ENCODE data around the gene SREK1.
"Not testable (repeated sequence)": the region's sequence is repeated elsewhere in the genome, so short reads cannot be mapped to it uniquely, and the experiment has no call there.

Gene SREK1

DNA sequence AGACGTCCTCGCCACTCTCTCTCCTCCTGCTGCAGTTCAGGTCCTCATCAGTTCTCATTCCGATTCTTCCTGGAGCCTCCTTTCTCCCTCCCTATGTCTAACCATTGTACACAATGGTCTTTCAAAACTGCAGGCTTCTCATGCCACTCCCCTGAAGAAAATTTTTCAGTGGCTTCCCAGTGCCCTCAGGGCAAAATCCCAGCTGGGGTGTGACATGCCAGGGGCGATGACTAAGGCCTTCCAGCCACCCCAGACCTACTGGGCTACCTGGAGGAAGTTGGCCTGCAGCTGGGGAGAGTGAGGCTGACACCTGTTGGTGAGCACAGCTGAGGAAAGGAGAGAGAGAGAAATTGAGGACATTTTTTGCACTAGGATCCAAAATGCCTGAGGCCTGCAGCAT is 65.2 kb downstream of the SREK1 start:
- Histone ChIP-seq H3K9me3 (ENCODE audit: low read length) (no peaks in the 10 kb centered on the region), H3K36me3 (ENCODE audit: insufficient read depth, low read length) (no peaks in the 10 kb centered on the region), H3K4me3 (ENCODE audit: low read length) (no peak overlapping the region), H2AFZ (ENCODE audit: low read depth, low read length) (no peak overlapping the region), H3K27me3 (ENCODE audit: insufficient read depth, low read length) (no peaks in the 10 kb centered on the region), H3K4me1 (ENCODE audit: insufficient read depth, low read length) (no peaks in the 10 kb centered on the region)

DNA sequence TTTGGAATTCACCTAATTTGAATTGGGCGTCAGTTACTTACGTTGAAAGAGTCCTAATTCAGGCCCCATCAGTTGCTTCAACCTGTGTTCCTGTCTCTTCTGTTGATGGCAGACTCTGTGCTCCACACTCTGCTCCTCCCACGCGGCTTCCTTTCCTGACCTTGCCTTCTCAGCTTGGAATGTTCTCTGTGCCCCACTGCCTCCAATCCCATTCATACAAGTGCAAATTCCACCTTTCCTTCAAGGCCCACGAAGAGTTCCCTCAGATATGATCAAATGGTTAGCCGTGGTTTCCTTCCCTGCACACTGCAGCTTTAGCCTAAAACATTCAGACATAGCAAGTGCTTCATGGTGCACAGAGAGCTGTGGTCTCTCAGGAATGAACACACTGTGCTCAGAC is 65.7 kb downstream of the SREK1 start:
- no peak overlapping the region for H2AFZ ChIP-seq (ENCODE audit: low read depth, low read length)
- H3K4me3 ChIP-seq (ENCODE audit: low read length): no peak overlapping the region
- no peaks in the 10 kb centered on the region for H3K4me1 ChIP-seq (ENCODE audit: insufficient read depth, low read length)
- H3K9me3 ChIP-seq (ENCODE audit: low read length): no peaks in the 10 kb centered on the region
- no peaks in the 10 kb centered on the region for H3K36me3 ChIP-seq (ENCODE audit: insufficient read depth, low read length)
- H3K27me3 ChIP-seq (ENCODE audit: insufficient read depth, low read length): no peaks in the 10 kb centered on the region

- Histone ChIP-seq H3K4me1 (ENCODE audit: insufficient read depth, low read length) (no peaks in the 10 kb centered on the region), H2AFZ (ENCODE audit: low read depth, low read length) (no peak overlapping the region), H3K27me3 (ENCODE audit: insufficient read depth, low read length) (no peaks in the 10 kb centered on the region), H3K36me3 (ENCODE audit: insufficient read depth, low read length) (no peaks in the 10 kb centered on the region), H3K4me3 (ENCODE audit: low read length) (no peak overlapping the region), H3K9me3 (ENCODE audit: low read length) (no peaks in the 10 kb centered on the region)
These were observed 69.4 kb downstream of the SREK1 start for GRCh38 chr5:66213533-66213932.

DNA sequence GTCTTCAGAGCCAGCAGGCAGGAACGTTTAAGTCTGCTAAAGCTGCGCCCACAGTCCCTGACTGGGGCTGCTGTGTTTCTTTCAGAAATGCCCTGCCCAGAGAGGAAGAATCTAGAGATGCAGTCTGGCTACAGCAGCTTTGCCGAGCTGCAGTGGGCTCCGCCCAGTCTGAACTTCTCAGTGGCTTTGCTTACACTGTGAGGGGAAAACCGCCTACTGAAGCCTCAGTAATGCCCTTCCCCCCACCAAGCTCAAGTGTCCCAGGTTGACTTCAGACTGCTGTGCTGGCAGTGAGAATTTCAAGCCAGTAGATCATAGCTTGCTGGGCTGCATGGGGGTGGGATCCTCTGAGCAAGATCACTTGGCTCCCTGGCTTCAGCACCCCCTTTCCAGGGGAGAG is 78.4 kb downstream of the SREK1 start:
- Histone ChIP-seq H3K36me3 (ENCODE audit: insufficient read depth, low read length) (no peaks in the 10 kb centered on the region), H3K9me3 (ENCODE audit: low read length) (no peaks in the 10 kb centered on the region), H3K4me3 (ENCODE audit: low read length) (no peak overlapping the region), H3K4me1 (ENCODE audit: insufficient read depth, low read length) (no peaks in the 10 kb centered on the region), H2AFZ (ENCODE audit: low read depth, low read length) (no peak overlapping the region), H3K27me3 (ENCODE audit: insufficient read depth, low read length) (no peaks in the 10 kb centered on the region)

GRCh38 chr5:66222896-66223295 is 78.8 kb downstream of the SREK1 start:
- not testable (repeated sequence) for H3K4me1 ChIP-seq (ENCODE audit: insufficient read depth, low read length)

GRCh38 chr5:66223637-66224036 is 79.5 kb downstream of the SREK1 start:
- no peak overlapping the region for H2AFZ ChIP-seq (ENCODE audit: low read depth, low read length)
- H3K4me3 ChIP-seq (ENCODE audit: low read length): no peak overlapping the region
- H3K27me3 ChIP-seq (ENCODE audit: insufficient read depth, low read length): no peaks in the 10 kb centered on the region
- no peaks in the 10 kb centered on the region for H3K4me1 ChIP-seq (ENCODE audit: insufficient read depth, low read length)
- H3K36me3 ChIP-seq (ENCODE audit: insufficient read depth, low read length): no peaks in the 10 kb centered on the region
- no peaks in the 10 kb centered on the region for H3K9me3 ChIP-seq (ENCODE audit: low read length)

More at GRCh38 chr5:66222896-66223295, 78.8 kb downstream of the SREK1 start:
- not testable (repeated sequence) for H3K4me3 ChIP-seq (ENCODE audit: low read length); H3K36me3 ChIP-seq (ENCODE audit: insufficient read depth, low read length); H2AFZ ChIP-seq (ENCODE audit: low read depth, low read length); H3K9me3 ChIP-seq (ENCODE audit: low read length); H3K27me3 ChIP-seq (ENCODE audit: insufficient read depth, low read length)

GRCh38 chr5:66224274-66224673 is 80.2 kb downstream of the SREK1 start:
- Histone ChIP-seq H3K4me3 (ENCODE audit: low read length) (no peak overlapping the region), H2AFZ (ENCODE audit: low read depth, low read length) (no peak overlapping the region), H3K36me3 (ENCODE audit: insufficient read depth, low read length) (no peaks in the 10 kb centered on the region), H3K27me3 (ENCODE audit: insufficient read depth, low read length) (no peaks in the 10 kb centered on the region), H3K9me3 (ENCODE audit: low read length) (no peaks in the 10 kb centered on the region), H3K4me1 (ENCODE audit: insufficient read depth, low read length) (no peaks in the 10 kb centered on the region)

DNA sequence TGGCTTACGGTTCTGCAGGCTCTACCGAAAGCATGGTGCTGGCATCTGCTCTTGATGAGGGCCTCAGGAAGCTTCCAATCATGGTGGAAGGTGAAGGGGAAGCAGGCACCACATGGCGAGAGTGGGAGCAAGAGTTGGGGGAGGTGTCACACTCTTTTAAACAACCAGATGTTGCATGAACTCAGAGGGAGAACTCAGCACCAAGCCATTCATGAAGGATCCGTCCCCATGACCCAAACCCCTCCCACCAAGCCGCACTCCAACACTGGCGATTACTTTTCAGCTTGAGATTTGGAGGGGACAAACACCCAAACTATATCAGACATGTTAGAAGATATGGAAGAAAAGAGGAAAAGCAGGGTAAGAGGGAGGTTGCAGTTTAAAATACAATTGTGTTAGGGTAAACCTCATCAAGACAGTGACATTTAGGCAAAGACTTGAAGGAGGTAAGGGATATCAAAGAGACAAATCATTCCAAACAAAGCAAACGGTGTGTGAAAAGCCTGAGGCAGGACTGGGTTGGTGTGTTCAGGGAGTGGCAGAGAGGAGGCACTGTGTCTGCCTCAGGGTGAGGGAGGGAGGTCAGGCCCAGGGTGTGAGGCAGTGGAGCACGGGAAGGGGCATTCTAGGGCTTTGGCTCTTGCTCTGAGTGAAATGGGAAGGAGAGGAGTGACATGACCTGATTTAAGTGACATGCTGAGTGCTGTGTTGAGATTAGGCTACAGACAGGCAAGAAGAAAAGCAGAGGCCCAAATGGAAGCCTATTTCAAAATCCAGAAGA is 80.9 kb downstream of the SREK1 start:
- no peaks in the 10 kb centered on the region for H3K27me3 ChIP-seq (ENCODE audit: insufficient read depth, low read length)
- no peaks in the 10 kb centered on the region for H3K9me3 ChIP-seq (ENCODE audit: low read length)
- no peak overlapping the region for H3K4me3 ChIP-seq (ENCODE audit: low read length)
- no peaks in the 10 kb centered on the region for H3K36me3 ChIP-seq (ENCODE audit: insufficient read depth, low read length)
- no peaks in the 10 kb centered on the region for H3K4me1 ChIP-seq (ENCODE audit: insufficient read depth, low read length)
- no peak overlapping the region for H2AFZ ChIP-seq (ENCODE audit: low read depth, low read length)

DNA sequence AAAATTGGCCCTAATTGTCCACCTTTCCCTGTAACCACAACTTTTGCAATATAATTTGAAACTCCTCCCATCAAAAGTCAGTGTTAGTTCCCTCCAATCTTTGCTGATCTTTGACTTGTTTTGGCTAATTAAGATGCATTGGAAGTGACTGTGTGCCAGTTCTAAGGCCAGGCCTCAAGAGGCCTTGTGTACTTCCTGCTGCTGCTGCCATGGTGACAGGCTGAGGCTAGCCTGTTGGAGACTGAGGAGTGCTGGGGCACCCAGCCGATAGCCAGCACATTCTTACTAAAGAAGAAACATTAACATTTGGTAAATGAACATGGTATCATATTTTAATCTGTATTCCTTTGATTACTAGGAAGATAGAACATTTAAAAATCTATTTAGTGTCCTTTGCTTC is 86.5 kb downstream of the SREK1 start:
- H2AFZ ChIP-seq (ENCODE audit: low read depth, low read length): no peak overlapping the region
- no peaks in the 10 kb centered on the region for H3K9me3 ChIP-seq (ENCODE audit: low read length)
- no peak overlapping the region for H3K4me3 ChIP-seq (ENCODE audit: low read length)
- peaks cover 9% of the 10 kb centered on the region for H3K4me1 ChIP-seq (ENCODE audit: insufficient read depth, low read length)
- H3K27me3 ChIP-seq (ENCODE audit: insufficient read depth, low read length): no peaks in the 10 kb centered on the region
- H3K36me3 ChIP-seq (ENCODE audit: insufficient read depth, low read length): no peaks in the 10 kb centered on the region

- H3K4me1 ChIP-seq (ENCODE audit: insufficient read depth, low read length): peaks cover 9% of the 10 kb centered on the region
- H3K27me3 ChIP-seq (ENCODE audit: insufficient read depth, low read length): no peaks in the 10 kb centered on the region
- no peaks in the 10 kb centered on the region for H3K9me3 ChIP-seq (ENCODE audit: low read length)
- H3K4me3 ChIP-seq (ENCODE audit: low read length): no peak overlapping the region
- no peaks in the 10 kb centered on the region for H3K36me3 ChIP-seq (ENCODE audit: insufficient read depth, low read length)
- H2AFZ ChIP-seq (ENCODE audit: low read depth, low read length): no peak overlapping the region
These were observed 87.4 kb downstream of the SREK1 start for GRCh38 chr5:66231508-66231907.

GRCh38 chr5:66232275-66232674 is 88.2 kb downstream of the SREK1 start:
- Histone ChIP-seq H3K4me3 (ENCODE audit: low read length) (no peak overlapping the region), H3K36me3 (ENCODE audit: insufficient read depth, low read length) (no peaks in the 10 kb centered on the region), H3K9me3 (ENCODE audit: low read length) (no peaks in the 10 kb centered on the region), H3K27me3 (ENCODE audit: insufficient read depth, low read length) (no peaks in the 10 kb centered on the region), H2AFZ (ENCODE audit: low read depth, low read length) (no peak overlapping the region), H3K4me1 (ENCODE audit: insufficient read depth, low read length) (peaks cover 9% of the 10 kb centered on the region)

DNA sequence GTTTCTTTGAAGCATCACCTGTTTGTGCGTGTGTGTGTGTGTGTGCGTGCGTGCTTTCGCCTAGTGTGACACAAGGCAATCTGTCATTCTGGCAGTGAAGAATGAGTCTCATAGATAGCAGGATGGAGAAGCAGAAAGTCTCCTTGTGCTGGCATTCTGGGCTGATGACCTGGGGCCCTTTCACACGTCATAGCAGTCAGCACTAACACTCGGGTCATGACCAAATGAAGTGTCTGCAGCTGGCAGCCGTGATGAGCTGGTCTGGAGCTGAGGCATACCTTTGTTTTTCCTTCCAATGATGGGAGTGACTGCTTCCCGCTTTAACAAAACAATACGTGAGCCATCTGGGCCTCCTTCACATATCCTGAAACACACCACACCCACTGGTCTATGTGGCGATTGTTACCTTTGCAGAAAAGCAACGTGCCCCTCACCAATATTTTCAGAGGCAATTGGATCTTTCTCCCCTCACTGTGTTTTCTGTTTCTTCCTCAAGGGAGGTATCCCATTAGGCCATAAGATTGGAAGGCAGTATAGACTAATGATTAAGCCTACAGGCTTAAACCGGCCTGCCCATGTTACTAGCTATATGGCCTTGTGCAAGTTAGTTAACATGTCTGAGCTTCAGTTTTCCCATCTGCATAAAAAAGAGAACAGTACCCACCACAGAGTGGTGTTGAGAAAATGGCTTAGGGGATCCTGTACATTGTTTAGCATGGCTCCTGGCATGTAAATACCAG is 88.8 kb downstream of the SREK1 start:
- H3K4me3 ChIP-seq (ENCODE audit: low read length): no peak overlapping the region
- no peaks in the 10 kb centered on the region for H3K27me3 ChIP-seq (ENCODE audit: insufficient read depth, low read length)
- H3K4me1 ChIP-seq (ENCODE audit: insufficient read depth, low read length): peaks cover 9% of the 10 kb centered on the region

More for the DNA sequence above, 88.8 kb downstream of the SREK1 start:
- Histone ChIP-seq H2AFZ (ENCODE audit: low read depth, low read length) (no peak overlapping the region), H3K36me3 (ENCODE audit: insufficient read depth, low read length) (no peaks in the 10 kb centered on the region), H3K9me3 (ENCODE audit: low read length) (no peaks in the 10 kb centered on the region)

All from neuron (in vitro differentiated cells).